ENCODE measurements around the gene NHLRC2.
"Not testable (repeated sequence)": the region's sequence is repeated elsewhere in the genome, so short reads cannot be mapped to it uniquely, and the experiment has no call there.

NHLRC2 gene

DNA sequence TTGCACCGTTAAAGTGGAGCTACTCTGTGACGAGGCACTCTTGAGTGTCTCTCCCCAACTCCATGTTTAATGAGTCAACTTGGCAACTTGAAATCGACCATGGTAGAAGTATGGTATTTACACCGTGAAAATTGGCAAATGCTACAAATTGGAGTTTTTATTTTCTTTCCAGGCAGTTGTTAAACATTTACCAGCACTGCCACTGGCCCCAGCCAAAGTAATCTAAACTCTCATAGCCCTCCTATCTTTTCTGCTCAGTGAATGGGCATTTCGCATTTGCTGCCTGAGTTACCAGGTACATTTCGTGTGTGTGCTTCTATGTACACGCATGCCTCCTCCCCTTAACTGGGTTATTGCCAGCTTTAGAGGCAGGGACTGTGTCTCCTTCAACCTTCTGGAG lies 83.3 kb downstream of the NHLRC2 start:
- DNase-seq (ENCODE audit: low read depth in 2 of 2): no peak
- TF ChIP-seq, protein P1, sequence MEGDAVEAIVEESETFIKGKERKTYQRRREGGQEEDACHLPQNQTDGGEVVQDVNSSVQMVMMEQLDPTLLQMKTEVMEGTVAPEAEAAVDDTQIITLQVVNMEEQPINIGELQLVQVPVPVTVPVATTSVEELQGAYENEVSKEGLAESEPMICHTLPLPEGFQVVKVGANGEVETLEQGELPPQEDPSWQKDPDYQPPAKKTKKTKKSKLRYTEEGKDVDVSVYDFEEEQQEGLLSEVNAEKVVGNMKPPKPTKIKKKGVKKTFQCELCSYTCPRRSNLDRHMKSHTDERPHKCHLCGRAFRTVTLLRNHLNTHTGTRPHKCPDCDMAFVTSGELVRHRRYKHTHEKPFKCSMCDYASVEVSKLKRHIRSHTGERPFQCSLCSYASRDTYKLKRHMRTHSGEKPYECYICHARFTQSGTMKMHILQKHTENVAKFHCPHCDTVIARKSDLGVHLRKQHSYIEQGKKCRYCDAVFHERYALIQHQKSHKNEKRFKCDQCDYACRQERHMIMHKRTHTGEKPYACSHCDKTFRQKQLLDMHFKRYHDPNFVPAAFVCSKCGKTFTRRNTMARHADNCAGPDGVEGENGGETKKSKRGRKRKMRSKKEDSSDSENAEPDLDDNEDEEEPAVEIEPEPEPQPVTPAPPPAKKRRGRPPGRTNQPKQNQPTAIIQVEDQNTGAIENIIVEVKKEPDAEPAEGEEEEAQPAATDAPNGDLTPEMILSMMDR (IDR thresholded peaks at IDR 0.05; ENCODE audit: low read depth, low read length): no peak
- H3K4me3 ChIP-seq (replicated peaks in 1 of 2; ENCODE audit: low read depth in 2 of 2, low read length in 2 of 2): no peak overlapping the region

DNA sequence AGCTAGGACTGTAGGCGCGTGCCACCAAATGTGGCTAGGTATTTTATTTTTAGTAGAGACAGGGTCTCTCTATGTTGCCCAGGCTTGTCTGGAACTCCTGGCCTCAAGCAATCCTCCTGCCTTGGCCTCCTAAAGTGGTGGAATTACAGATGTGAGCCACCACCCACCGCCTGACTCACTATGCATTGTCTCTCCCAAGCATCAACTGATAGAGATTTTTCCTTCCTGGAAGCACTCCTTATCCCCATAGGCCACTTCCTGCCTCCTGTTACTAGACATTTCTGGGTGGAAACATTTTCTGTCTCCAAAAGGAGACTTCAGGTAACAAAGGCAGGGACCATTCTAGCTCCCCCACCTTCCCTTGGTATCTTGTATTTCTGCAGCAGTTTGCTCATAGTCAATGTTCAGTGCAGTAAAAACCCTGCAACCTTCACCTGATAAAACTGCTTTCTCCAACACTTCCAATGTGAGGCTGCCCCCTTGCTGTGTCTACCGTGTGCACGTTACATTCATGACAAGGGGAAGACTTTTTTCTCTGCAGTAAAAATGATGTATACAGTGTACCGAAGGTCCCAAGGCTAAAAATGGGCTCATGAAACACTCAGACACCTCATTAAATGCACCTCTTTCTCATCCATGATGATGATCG lies 84.9 kb downstream of the NHLRC2 start:
- TF ChIP-seq, protein P1 (IDR thresholded peaks at IDR 0.05; ENCODE audit: low read depth, low read length): no peak
- H3K4me3 ChIP-seq (replicated peaks in 1 of 2; ENCODE audit: low read depth in 2 of 2, low read length in 2 of 2): no peak overlapping the region
- DNase-seq (ENCODE audit: low read depth in 2 of 2): no peak

DNA sequence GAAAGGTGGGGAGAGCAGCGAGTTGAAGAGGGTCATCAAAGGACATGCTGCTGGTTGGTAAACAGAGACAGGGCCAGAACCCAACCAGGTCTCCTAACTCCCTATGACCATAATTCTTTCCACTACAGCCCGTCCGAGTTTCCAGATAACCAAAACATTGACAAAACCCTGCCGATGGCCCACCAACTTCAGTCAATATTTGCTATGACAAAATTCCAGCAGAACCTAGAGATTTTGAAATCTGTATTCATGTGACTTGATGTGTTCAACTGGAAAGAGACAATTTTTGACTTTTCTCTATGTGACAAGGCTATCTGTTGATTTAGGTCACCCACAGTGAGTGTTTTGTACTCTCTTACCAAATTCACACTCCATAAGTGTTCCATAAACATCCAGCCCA lies 86.7 kb downstream of the NHLRC2 start:
- DNase-seq (ENCODE audit: low read depth in 2 of 2): no peak
- H3K4me3 ChIP-seq (replicated peaks in 1 of 2; ENCODE audit: low read depth in 2 of 2, low read length in 2 of 2): no peak overlapping the region
- TF ChIP-seq, protein P1 (IDR thresholded peaks at IDR 0.05; ENCODE audit: low read depth, low read length): no peak

DNA sequence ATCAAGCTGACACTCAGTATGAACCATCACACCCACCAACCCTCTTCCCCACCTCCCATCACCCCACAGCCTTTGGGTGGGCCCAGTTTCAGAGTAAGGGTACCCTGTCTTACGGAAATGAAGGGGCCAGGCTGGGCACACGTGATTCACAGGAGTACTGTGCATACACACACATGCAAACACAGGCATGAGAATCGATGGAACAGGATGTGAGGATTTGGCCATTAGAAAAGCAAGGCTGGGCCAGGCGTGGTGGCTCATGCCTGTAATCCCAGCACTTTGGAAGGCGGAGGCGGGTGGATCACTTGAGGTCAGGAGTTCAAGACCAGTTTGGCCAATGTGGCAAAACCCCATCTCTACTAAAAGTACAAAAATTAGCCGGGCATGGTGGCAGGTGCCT lies 88.7 kb downstream of the NHLRC2 start:
- H3K4me3 ChIP-seq (replicated peaks in 1 of 2; ENCODE audit: low read depth in 2 of 2, low read length in 2 of 2); DNase-seq (ENCODE audit: low read depth in 2 of 2): not testable (repeated sequence)

DNA sequence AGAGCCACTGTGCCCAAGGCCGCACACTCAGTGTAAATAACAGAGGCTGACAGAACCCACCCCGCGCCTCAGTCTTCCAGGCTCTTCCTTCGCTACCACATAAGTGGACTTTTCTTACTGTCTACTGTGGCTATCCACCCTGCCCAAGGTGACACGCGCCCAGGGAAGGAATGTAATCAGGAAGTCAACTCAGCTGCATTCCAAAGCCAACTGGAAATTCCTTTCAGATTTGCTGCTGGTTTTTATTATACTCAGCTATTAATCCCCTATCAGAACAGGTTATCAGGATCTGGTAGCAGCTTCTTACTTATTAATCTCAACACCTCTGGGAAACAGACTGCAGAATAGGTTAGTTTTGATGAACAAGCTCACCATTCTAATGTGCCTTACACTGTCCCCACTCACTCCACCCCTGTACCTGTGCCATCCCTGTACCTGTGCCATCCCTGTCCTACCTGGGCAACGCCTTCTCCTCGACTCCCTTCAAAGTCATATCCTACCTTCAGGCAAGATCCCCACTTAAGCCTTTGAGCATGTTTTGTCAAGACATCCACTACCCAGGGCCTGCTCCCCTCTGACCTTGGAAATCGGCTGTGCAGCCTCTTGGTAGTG lies 90.7 kb downstream of the NHLRC2 start:
- DNase-seq (ENCODE audit: low read depth in 2 of 2): peak; percentile 34 to 55
- no peak overlapping the region for H3K4me3 ChIP-seq (replicated peaks in 1 of 2; ENCODE audit: low read depth in 2 of 2, low read length in 2 of 2)
- TF ChIP-seq, protein P1 (IDR thresholded peaks at IDR 0.05; ENCODE audit: low read depth, low read length): no peak

DNA sequence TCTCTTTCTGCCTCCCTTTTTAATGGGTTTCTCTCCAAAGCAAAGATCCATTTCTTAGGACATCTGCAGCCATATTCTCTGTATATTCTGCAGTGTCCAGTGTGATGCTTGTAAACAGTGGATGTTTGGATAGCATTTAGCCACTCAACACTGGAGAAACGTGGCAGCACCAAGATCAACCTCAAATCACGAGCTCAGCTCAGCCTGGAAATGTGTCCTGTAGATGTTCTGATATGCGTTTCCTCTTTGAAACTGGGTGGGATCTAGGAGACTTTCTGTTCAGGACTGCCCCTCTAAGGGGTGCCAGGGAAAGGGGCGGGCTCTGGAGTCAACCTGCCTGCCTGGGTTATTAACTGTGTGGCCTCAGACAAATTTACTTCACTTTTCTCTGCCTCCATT lies 91.2 kb downstream of the NHLRC2 start:
- TF ChIP-seq, protein P1 (IDR thresholded peaks at IDR 0.05; ENCODE audit: low read depth, low read length): no peak
- H3K4me3 ChIP-seq (replicated peaks in 1 of 2; ENCODE audit: low read depth in 2 of 2, low read length in 2 of 2): no peak overlapping the region
- DNase-seq (ENCODE audit: low read depth in 2 of 2): no peak

DNA sequence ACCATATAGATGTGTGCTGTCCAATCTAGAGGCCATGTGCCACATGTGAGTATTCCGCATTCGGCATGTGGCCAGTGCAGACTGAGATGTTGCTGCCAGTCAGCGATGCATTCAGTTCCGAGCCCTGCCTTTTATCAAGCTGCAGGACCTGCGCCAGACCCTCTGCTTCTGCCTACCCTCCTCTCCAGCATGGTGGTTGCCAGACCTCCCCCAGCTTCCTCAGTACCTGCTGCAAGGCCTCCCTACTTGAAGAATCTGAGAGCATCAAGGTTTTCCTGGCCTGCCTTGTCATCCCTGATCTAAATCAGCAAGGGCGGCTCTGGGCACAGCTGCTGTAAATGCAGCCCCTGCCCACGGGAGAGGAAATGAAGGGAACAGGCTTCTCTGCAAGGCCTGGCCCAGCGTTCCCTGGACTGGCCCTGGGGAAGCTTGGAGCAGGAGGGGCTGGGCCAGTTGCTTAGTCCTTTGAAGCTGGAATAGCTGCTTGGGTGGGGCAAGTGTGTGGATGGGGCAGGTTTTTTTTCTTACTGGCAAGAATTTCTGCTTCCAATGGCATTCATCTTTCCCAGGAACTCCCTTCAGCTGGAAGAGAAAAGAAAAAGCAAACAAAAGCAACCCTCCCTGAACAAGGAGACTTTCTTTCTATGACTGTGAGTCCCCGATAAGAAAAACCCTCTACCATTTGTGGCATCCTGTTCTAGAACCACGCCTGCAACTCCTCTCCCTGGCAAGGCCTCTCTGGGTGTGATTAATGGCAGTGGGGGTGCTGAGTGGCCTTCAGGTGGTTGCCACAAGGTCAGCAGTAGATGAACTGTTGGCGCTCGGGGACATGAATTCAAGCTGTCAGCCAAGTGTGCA lies 93.0 kb downstream of the NHLRC2 start:
- TF ChIP-seq, protein P1 (IDR thresholded peaks at IDR 0.05; ENCODE audit: low read depth, low read length): no peak
- no peak overlapping the region for H3K4me3 ChIP-seq (replicated peaks in 1 of 2; ENCODE audit: low read depth in 2 of 2, low read length in 2 of 2)
- DNase-seq (ENCODE audit: low read depth in 2 of 2): peak in 1 of 2 donors; percentile 2
